ENCODE measurements around the gene TAS1R2. TPM values are rescaled to one million over a fixed set of nuclear protein-coding genes. Genes with fewer than 3 reads are reported as not detected.

TAS1R2 gene
- total RNA-seq, 3 donors from 2014 or later, result not detected

DNA sequence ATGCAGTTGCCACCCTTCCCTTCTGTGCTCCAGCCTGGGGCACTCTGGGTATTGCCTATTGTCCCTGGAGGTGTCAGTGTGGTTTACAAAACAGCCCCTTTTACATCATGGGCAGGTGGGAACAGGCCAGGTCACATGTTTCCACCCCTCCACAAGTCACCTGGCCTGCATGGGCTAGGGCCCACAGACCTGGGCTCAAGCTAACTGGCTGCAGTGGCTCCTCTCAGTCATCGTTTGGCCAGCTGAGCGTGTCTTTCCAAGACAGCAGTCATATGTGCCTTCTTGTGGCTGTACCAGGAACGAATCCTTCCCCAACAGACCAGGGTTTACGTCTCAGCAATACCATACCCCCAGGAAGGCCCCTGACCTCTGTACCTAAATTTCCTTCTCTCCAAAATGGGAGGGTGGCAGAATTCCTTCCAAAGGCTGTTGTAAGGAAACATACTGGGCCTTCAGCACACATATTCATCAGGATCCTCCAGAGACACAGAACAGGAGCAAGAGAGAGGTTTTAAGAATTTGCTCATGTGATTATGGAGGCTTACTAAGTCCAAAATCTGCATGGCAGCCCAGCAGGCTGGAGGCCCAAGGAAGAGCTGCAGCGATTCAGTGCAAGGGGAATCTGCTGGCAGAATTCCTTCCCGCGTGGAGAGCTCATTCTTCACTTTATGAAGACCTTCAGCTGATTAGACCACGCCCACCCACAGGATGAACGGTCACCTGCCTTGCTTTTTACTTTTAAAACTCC, 10.6 kb upstream of the TAS1R2 start:
- H3K36me3 ChIP-seq, result no peaks in the 10 kb centered on the region
- DNase-seq (ENCODE audit: low spot score in 2 of 2), result no peak
- no peak overlapping the region for H3K4me3 ChIP-seq
- intact Hi-C loops (cut with DNase I; ENCODE audit: low total_unique reads), result no loop called here
- H3K9me3 ChIP-seq, result no peaks in the 10 kb centered on the region
- H3K27ac ChIP-seq, result no peak overlapping the region
- H3K27me3 ChIP-seq, result no peaks in the 10 kb centered on the region
- no peaks in the 10 kb centered on the region for H3K4me1 ChIP-seq
- TF ChIP-seq POLR2A (IDR thresholded peaks at IDR 0.05), result no peak

DNA sequence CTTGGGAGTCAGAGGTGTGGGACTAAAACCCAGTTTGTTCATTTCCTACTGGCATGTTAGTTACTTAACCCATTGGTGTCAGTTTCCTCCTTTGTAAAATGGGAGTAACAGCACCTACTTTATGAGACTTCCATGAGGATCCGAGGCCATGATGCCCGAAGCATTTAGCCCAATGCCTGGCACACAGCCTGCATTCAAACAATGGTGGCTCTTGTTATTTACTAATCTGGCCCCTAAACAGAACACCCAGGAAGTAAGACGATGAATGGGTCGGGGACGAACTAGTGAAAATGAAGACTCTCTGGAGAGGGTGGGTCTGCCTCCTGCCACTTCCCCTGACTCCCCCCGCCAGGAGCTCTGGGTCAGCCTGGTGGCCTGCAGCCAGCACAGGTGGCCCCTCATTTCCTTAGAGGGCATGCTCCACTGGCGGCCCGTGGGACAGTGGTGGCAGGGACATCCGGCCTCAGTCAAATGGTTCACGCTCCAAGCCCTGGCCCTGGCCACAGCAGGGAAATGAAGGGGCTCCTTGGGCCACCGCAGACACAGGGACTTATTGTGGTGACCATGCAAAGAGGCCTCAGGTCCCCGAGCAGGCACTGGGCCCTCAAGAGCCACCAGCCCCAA, 9.5 kb upstream of the TAS1R2 start:
- TF ChIP-seq, protein P1, sequence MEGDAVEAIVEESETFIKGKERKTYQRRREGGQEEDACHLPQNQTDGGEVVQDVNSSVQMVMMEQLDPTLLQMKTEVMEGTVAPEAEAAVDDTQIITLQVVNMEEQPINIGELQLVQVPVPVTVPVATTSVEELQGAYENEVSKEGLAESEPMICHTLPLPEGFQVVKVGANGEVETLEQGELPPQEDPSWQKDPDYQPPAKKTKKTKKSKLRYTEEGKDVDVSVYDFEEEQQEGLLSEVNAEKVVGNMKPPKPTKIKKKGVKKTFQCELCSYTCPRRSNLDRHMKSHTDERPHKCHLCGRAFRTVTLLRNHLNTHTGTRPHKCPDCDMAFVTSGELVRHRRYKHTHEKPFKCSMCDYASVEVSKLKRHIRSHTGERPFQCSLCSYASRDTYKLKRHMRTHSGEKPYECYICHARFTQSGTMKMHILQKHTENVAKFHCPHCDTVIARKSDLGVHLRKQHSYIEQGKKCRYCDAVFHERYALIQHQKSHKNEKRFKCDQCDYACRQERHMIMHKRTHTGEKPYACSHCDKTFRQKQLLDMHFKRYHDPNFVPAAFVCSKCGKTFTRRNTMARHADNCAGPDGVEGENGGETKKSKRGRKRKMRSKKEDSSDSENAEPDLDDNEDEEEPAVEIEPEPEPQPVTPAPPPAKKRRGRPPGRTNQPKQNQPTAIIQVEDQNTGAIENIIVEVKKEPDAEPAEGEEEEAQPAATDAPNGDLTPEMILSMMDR (IDR thresholded peaks at IDR 0.05), result no peak
- TF ChIP-seq POLR2AphosphoS5 (IDR thresholded peaks at IDR 0.05), result no peak
- no peak for TF ChIP-seq POLR2A (IDR thresholded peaks at IDR 0.05)
- Histone ChIP-seq H3K4me3 (no peak overlapping the region), H3K27ac (no peak overlapping the region), H3K4me1 (no peaks in the 10 kb centered on the region), H3K9me3 (no peaks in the 10 kb centered on the region), H3K36me3 (no peaks in the 10 kb centered on the region), H3K27me3 (no peaks in the 10 kb centered on the region)
- DNase-seq (ENCODE audit: low spot score in 2 of 2), result no peak
- intact Hi-C loops (cut with DNase I; ENCODE audit: low total_unique reads), result no loop called here

DNA sequence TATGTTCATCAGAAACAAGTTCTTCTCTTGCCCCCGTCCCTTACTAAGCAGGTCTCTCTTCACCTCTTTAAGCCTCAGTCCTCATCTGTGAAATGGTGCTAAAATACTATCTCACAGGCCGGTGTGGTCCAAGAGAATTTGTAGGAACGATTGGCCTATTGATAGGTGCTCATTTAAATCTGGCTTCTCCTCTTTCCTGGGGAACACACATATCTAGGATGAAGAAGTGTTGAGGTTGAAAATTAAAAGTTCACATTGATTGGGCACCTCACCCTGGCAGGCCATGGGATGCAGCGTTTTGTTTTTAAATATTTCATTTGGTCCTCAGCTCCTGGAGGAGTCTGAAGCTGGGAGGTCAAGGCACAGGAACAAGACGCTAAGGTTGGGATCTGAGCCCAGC, 8.9 kb upstream of the TAS1R2 start:
- Histone ChIP-seq H3K27me3 (no peaks in the 10 kb centered on the region), H3K4me3 (no peak overlapping the region), H3K4me1 (no peaks in the 10 kb centered on the region), H3K27ac (no peak overlapping the region), H3K9me3 (no peaks in the 10 kb centered on the region), H3K36me3 (no peaks in the 10 kb centered on the region)
- intact Hi-C loops (cut with DNase I; ENCODE audit: low total_unique reads), result no loop called here
- TF ChIP-seq POLR2A (IDR thresholded peaks at IDR 0.05) (no peak), POLR2AphosphoS5 (IDR thresholded peaks at IDR 0.05) (no peak)
- TF ChIP-seq, protein P1 (IDR thresholded peaks at IDR 0.05), result no peak
- DNase-seq (ENCODE audit: low spot score in 2 of 2), result no peak

DNA sequence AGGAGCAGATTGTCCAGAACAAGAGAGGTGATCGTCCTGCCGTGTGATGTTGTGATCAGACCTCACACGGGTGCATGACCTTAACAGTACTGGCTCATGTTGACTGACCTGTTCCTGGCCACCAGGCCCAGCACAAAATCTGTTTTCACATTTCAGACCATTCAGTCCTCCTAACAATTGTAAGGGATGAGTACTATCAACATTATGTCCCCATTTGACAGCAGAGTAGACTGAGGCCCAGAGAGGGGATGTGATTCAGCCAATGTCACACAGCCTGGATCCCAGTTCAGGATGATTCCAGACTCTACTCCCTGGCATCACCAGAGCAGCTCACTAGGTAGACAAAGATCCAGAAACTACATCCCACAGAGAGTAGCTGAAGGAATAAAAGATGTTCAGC, 7.4 kb upstream of the TAS1R2 start:
- H3K27me3 ChIP-seq, result no peaks in the 10 kb centered on the region
- no peaks in the 10 kb centered on the region for H3K9me3 ChIP-seq
- H3K27ac ChIP-seq, result no peak overlapping the region
- H3K36me3 ChIP-seq, result no peaks in the 10 kb centered on the region
- H3K4me1 ChIP-seq, result no peaks in the 10 kb centered on the region
- no peak overlapping the region for H3K4me3 ChIP-seq
- DNase-seq (ENCODE audit: low spot score in 2 of 2), result no peak
- TF ChIP-seq POLR2A (IDR thresholded peaks at IDR 0.05) (no peak), POLR2AphosphoS5 (IDR thresholded peaks at IDR 0.05) (no peak)
- TF ChIP-seq, protein P1 (IDR thresholded peaks at IDR 0.05), result no peak
- intact Hi-C loops (cut with DNase I; ENCODE audit: low total_unique reads), result no loop called here

DNA sequence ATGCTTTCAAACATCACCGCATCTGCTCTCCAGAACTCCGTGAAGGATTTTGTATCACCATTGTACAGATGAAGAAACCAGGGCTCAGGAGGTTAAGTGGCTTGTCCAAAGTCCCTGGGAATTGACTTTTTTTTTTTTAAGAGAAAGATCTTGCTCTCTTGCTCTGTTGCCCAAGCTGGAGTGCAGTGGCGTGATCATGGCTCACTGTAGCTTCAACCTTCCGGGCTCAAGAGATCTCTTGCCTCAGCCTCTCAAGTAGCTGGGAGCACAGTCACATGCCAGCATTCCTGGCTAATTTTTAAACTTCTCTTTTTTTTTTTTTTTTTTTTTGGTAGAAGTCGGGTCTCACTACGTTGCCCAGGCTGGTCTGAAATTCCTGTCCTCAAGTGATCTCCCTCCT, 6.9 kb upstream of the TAS1R2 start:
- intact Hi-C loops (cut with DNase I; ENCODE audit: low total_unique reads), result no loop called here
- Histone ChIP-seq H3K9me3 (no peaks in the 10 kb centered on the region), H3K4me3 (no peak overlapping the region), H3K4me1 (no peaks in the 10 kb centered on the region), H3K27ac (no peak overlapping the region), H3K27me3 (no peaks in the 10 kb centered on the region), H3K36me3 (no peaks in the 10 kb centered on the region)
- no peak for DNase-seq (ENCODE audit: low spot score in 2 of 2)
- TF ChIP-seq POLR2A (IDR thresholded peaks at IDR 0.05), result no peak
- TF ChIP-seq, protein P1 (IDR thresholded peaks at IDR 0.05), result no peak
- TF ChIP-seq POLR2AphosphoS5 (IDR thresholded peaks at IDR 0.05), result no peak
